ENCODE data around the gene AP1G1. TPM values are rescaled to one million over a fixed set of nuclear protein-coding genes. Genes with fewer than 3 reads are reported as not detected.
"Not testable (repeated sequence)": the region's sequence is repeated elsewhere in the genome, so short reads cannot be mapped to it uniquely, and the experiment has no call there.

Gene AP1G1
- total RNA-seq, 2 donors from 2014 or later = 38.6 to 44.6 TPM

GRCh38 chr16:71796501-71797097 lies 12.0 kb downstream of the AP1G1 start:
- H3K36me3 ChIP-seq = peaks cover 19% of the 10 kb centered on the region
- H3K4me3 ChIP-seq = no peak overlapping the region
- H3K9me3 ChIP-seq = no peaks in the 10 kb centered on the region
- no peak for TF ChIP-seq CTCF (IDR thresholded peaks at IDR 0.05)
- peaks cover 0 to 17% of the 10 kb centered on the region in 2 donors for H3K4me1 ChIP-seq
- H3K27ac ChIP-seq = no peak overlapping the region
- no peaks in the 10 kb centered on the region for H3K27me3 ChIP-seq
- no peak for DNase-seq (ENCODE audit: low spot score)

GRCh38 chr16:71794943-71795342 lies 13.7 kb downstream of the AP1G1 start:
- Histone ChIP-seq H3K27me3 (no peaks in the 10 kb centered on the region), H3K4me1 (peaks cover 0 to 17% of the 10 kb centered on the region in 2 donors), H3K36me3 (peaks cover 19% of the 10 kb centered on the region), H3K4me3 (no peak overlapping the region), H3K9me3 (no peaks in the 10 kb centered on the region), H3K27ac (no peak overlapping the region)
- no peak for TF ChIP-seq CTCF (IDR thresholded peaks at IDR 0.05)
- DNase-seq (ENCODE audit: low spot score) = no peak

- no peak for TF ChIP-seq CTCF (IDR thresholded peaks at IDR 0.05)
- Histone ChIP-seq H3K9me3 (no peaks in the 10 kb centered on the region), H3K27me3 (no peaks in the 10 kb centered on the region), H3K27ac (no peak overlapping the region), H3K36me3 (peaks cover 15% of the 10 kb centered on the region), H3K4me3 (no peak overlapping the region), H3K4me1 (peaks cover 0 to 19% of the 10 kb centered on the region in 2 donors)
- DNase-seq (ENCODE audit: low spot score) = no peak
Measured at GRCh38 chr16:71794018-71794417, 14.6 kb downstream of the AP1G1 start.

GRCh38 chr16:71792176-71792575 lies 16.5 kb downstream of the AP1G1 start:
- Histone ChIP-seq H3K27me3 (no peaks in the 10 kb centered on the region), H3K27ac (no peak overlapping the region), H3K36me3 (peaks cover 23% of the 10 kb centered on the region), H3K4me1 (peaks cover 0 to 20% of the 10 kb centered on the region in 2 donors), H3K9me3 (no peaks in the 10 kb centered on the region), H3K4me3 (no peak overlapping the region)
- TF ChIP-seq CTCF (IDR thresholded peaks at IDR 0.05) = no peak
- no peak for DNase-seq (ENCODE audit: low spot score)

GRCh38 chr16:71790329-71790728 lies 18.3 kb downstream of the AP1G1 start:
- not testable (repeated sequence) for H3K4me3 ChIP-seq; H3K9me3 ChIP-seq; H3K27ac ChIP-seq; H3K27me3 ChIP-seq; DNase-seq (ENCODE audit: low spot score)
- H3K36me3 ChIP-seq = peaks cover 41% of the 10 kb centered on the region
- peaks cover 0 to 13% of the 10 kb centered on the region in 2 donors for H3K4me1 ChIP-seq

- DNase-seq (ENCODE audit: low spot score) = no peak
- no peaks in the 10 kb centered on the region for H3K27me3 ChIP-seq
- no peak overlapping the region for H3K4me3 ChIP-seq
- no peak overlapping the region for H3K27ac ChIP-seq
- TF ChIP-seq CTCF (IDR thresholded peaks at IDR 0.05) = no peak
- H3K9me3 ChIP-seq = no peaks in the 10 kb centered on the region
- peaks cover 0 to 3% of the 10 kb centered on the region in 2 donors for H3K4me1 ChIP-seq
- H3K36me3 ChIP-seq = peaks cover 41% of the 10 kb centered on the region
Measured at GRCh38 chr16:71789136-71789535, 19.5 kb downstream of the AP1G1 start.
